Adrenal gland (tissue), 12 donors: ENCODE data around the gene NFATC3. TPM values are rescaled to one million over a fixed set of nuclear protein-coding genes. Genes with fewer than 3 reads are reported as not detected.

Source experiments
- DNase-seq, 7 donors: peaks; one replicate each; pipeline ENCODE4 v3.0.0-alpha.2; 2019 to 2020
- H3K27ac ChIP-seq, 5 donors: fragments of 200-600 bp; sonication (generic) in 4 of 5; 1 replicate in 3 of 5; 2 replicates in 2 of 5; pipeline versions ENCODE4 v1.5.1 to v1.8.0; 2016 to 2020; ENCODE audit warnings: mild to moderate bottlenecking in 1 of 5
- H3K27me3 ChIP-seq: fragments of 200-600 bp; 2 replicates; pipeline ENCODE4 v1.8.0; 2021
- H3K36me3 ChIP-seq, 2 donors: fragments of 200-600 bp; replicated peaks in 1 of 2; 1 replicate in 1 of 2; 2 replicates in 1 of 2; pipeline versions ENCODE4 v1.5.1 to v1.8.0; 2018 to 2022
- H3K4me1 ChIP-seq, 2 donors: fragments of 200-600 bp; replicated peaks in 1 of 2; 1 replicate in 1 of 2; 2 replicates in 1 of 2; pipeline versions ENCODE4 v1.5.1 to v1.8.0; 2018 to 2021
- H3K4me3 ChIP-seq, 4 donors: fragments of 200-600 bp; sonication (generic) in 3 of 4; one replicate each; pipeline ENCODE4 v1.5.1; 2016 to 2018
- H3K9me3 ChIP-seq, 3 donors: fragments of 200-600 bp; sonication (generic) in 1 of 3; replicated peaks in 1 of 3; 1 replicate in 2 of 3; 2 replicates in 1 of 3; pipeline versions ENCODE4 v1.5.1 to v1.8.0; 2016 to 2021
- CTCF ChIP-seq, 6 experiments: fragments of 450-650 bp in 4 of 6; fragments of 200-600 bp in 2 of 6; sonication (generic) in 1 of 6; IDR thresholded peaks; 1 replicate in 5 of 6; 2 replicates in 1 of 6; pipeline versions ENCODE4 v1.5.1 to v1.8.0; 2016 to 2021; ENCODE audit warnings: antibody characterized with exemption in 6 of 6, mild to moderate bottlenecking in 2 of 6, moderate library complexity in 1 of 6
- POLR2A ChIP-seq, 2 donors: fragments of 450-650 bp; IDR thresholded peaks; one replicate each; pipeline ENCODE4 v1.6.1; 2017; ENCODE audit warnings: antibody characterized with exemption in 2 of 2, mild to moderate bottlenecking in 2 of 2, moderate library complexity in 1 of 2
- WGBS, 4 donors: extraction: QIAGEN DNeasy Blood & Tissue Kit in 2 of 4; methylation state at CpG; one replicate each; pipeline versions ENCODE4 v1.1.5 to v1.1.7; 2013 to 2017; 5-methylcytosine and 5-hydroxymethylcytosine counted together
- intact Hi-C, 2 donors: fragments of 100-400 bp; cut with DNase I; formaldehyde crosslinking; loops; one replicate each; pipeline versions ENCODE4 v1.14.1 to v1.15.0; 2022 to 2023
- polyA plus RNA-seq, 3 donors: library from polyadenylated mRNA; stranded (reverse); fragments of 200-250 nt in 2 of 3; fragments of 350-450 nt in 1 of 3; fragmentation: Illumina TruSeq in 1 of 3; extraction: RNeasy Lipid Tissue Mini Kit (QIAGEN cat#74804) in 1 of 3; gene quantifications; one replicate each; pipeline ENCODE4 v1.2.3, GENCODE V29; 2013 to 2014
- total RNA-seq, 9 donors: library from RNA; depleted of rRNA in 4 of 9; stranded (reverse); fragments of >200 nt in 4 of 9; fragments of 120-200 nt in 1 of 9; fragmentation: NEBNext Ultra II Directional in 1 of 9; extraction: Animal tissue kit (Norgen Biotek cat#: 25700) in 1 of 9; gene quantifications; one replicate each; pipeline versions ENCODE4 v1.1.0 to v1.2.4, GENCODE V29; 2013 to 2023
- donor health status: healthy with polysubstance abuse.
- donor health status: Bipolar disorder and iron deficiency.
- donor health status: DM: yes; HTN: yes; CAD: no.
- donor health status: DM: no; HTN: no; CAD: no.
- donor health status: DM: no; HTN: no; CAD: no.
- donor health status: DM: yes; HTN: yes; CAD: no.

Gene NFATC3
- total and polyA plus RNA-seq, 12 donors, result 6.6 to 81.2 (median 34.3) TPM

GRCh38 chr16:68244481-68244902 is 159.3 kb downstream of the NFATC3 start:
- Histone ChIP-seq H3K36me3 (peaks cover 0 to 2% of the 10 kb centered on the region in 2 donors), H3K27me3 (no peaks in the 10 kb centered on the region), H3K27ac (peak overlapping the region in 1 of 5 donors; percentile 67), H3K4me3 (peak overlapping the region; percentile 73 to 99 (median 90)), H3K9me3 (no peaks in the 10 kb centered on the region), H3K4me1 (peaks cover 12 to 38% of the 10 kb centered on the region in 2 donors)
- peak in 1 of 7 donors; percentile 19 for DNase-seq
- TF ChIP-seq POLR2A (IDR thresholded peaks at IDR 0.05) (no peak), CTCF (IDR thresholded peaks at IDR 0.05) (no peak)
- 8 to 17% (median 9%) methylated on average over 7 to 20 of the region's 20 CpGs for WGBS, 4 donors
- intact Hi-C loops, result loop anchor here in 1 of 2 donors (5.0 kb wide), 1 partner anchor 83 kb away; no protein-coding TSS in a partner anchor

- Histone ChIP-seq H3K27me3 (no peaks in the 10 kb centered on the region), H3K36me3 (peaks cover 0 to 7% of the 10 kb centered on the region in 2 donors), H3K9me3 (no peaks in the 10 kb centered on the region), H3K4me3 (peak within 1 kb of the TSS; percentile 73 to 99 (median 90)), H3K4me1 (peaks cover 12 to 35% of the 10 kb centered on the region in 2 donors), H3K27ac (peak within 1 kb of the TSS in 4 of 5 donors; percentile 27 to 67 (median 44))
- intact Hi-C loops, result loop anchor here in 1 of 2 donors (5.0 kb wide), 1 partner anchor 82 kb away; no protein-coding TSS in a partner anchor
- peak; percentile 95 to 98 (median 97) for DNase-seq
- WGBS, 4 donors, result 0 to 2% (median 1%) methylated on average over 8 to 75 of the region's 75 CpGs
- TF ChIP-seq CTCF (IDR thresholded peaks at IDR 0.05), result no peak
- peak in 1 of 2 donors; percentile 75 for TF ChIP-seq POLR2A (IDR thresholded peaks at IDR 0.05)
Observed at GRCh38 chr16:68244903-68245853, 160.0 kb downstream of the NFATC3 start, which contains the start of gene PLA2G15. Gene PLA2G15 (plus strand): TSS chr16:68245373. CDS start chr16:68245427, 54 bp downstream.

- H3K4me1 ChIP-seq, result peaks cover 12 to 35% of the 10 kb centered on the region in 2 donors
- TF ChIP-seq CTCF (IDR thresholded peaks at IDR 0.05) (no peak), POLR2A (IDR thresholded peaks at IDR 0.05) (no peak)
- DNase-seq, result peak in 1 of 7 donors; percentile 20
- H3K9me3 ChIP-seq, result no peaks in the 10 kb centered on the region
- H3K27ac ChIP-seq, result peak overlapping the region in 3 of 5 donors; percentile 2 to 67 (median 4)
- peak overlapping the region in 1 of 4 donors; percentile 73 for H3K4me3 ChIP-seq
- no peaks in the 10 kb centered on the region for H3K27me3 ChIP-seq
- peaks cover 0 to 16% of the 10 kb centered on the region in 2 donors for H3K36me3 ChIP-seq
- 65 to 87% (median 83%) methylated on average over 7 of the region's 7 CpGs for WGBS, 4 donors
- intact Hi-C loops, result no loop called here
Observed at GRCh38 chr16:68246121-68246520, 161.0 kb downstream of the NFATC3 start.

- peak in 2 of 7 donors; percentile 50 to 58 for DNase-seq
- no peaks in the 10 kb centered on the region for H3K9me3 ChIP-seq
- H3K36me3 ChIP-seq, result peaks cover 0 to 19% of the 10 kb centered on the region in 2 donors
- H3K27me3 ChIP-seq, result no peaks in the 10 kb centered on the region
- intact Hi-C loops, result no loop called here
- H3K4me3 ChIP-seq, result peak overlapping the region in 1 of 4 donors; percentile 73
- TF ChIP-seq POLR2A (IDR thresholded peaks at IDR 0.05), result peak in 1 of 2 donors; percentile 23
- no peak for TF ChIP-seq CTCF (IDR thresholded peaks at IDR 0.05)
- H3K27ac ChIP-seq, result peak overlapping the region in 4 of 5 donors; percentile 2 to 67 (median 33)
- H3K4me1 ChIP-seq, result peaks cover 12 to 35% of the 10 kb centered on the region in 2 donors
- WGBS, 4 donors, result 67 to 90% (median 74%) methylated on average over 4 to 5 of the region's 5 CpGs
Observed at GRCh38 chr16:68246666-68247065, 161.5 kb downstream of the NFATC3 start.
